Vagina (tissue), 2 donors: Measurements from ENCODE around the gene TFCP2L1. TPM values are rescaled to one million over a fixed set of nuclear protein-coding genes. Genes with fewer than 3 reads are reported as not detected.

Experiments used
- DNase-seq, 2 donors: peaks; one replicate each; pipeline ENCODE4 v3.0.0-alpha.2; 2017; ENCODE audit errors: extremely low spot score in 2 of 2
- H3K27ac ChIP-seq: fragments of 200-600 bp; sonication (generic); one replicate; pipeline ENCODE4 v1.5.1; 2019
- H3K27me3 ChIP-seq: fragments of 200-600 bp; sonication (generic); one replicate; pipeline ENCODE4 v1.5.1; 2019
- H3K36me3 ChIP-seq, 2 donors: fragments of 200-600 bp; sonication (generic); one replicate each; pipeline ENCODE4 v1.5.1; 2017 to 2019
- H3K4me1 ChIP-seq: fragments of 200-600 bp; sonication (generic); one replicate; pipeline ENCODE4 v1.5.1; 2019
- H3K4me3 ChIP-seq, 2 donors: fragments of 200-600 bp; sonication (generic); 1 replicate in 1 of 2; 2 replicates in 1 of 2; pipeline ENCODE4 v1.5.1; 2016 to 2019
- H3K9me3 ChIP-seq: fragments of 200-600 bp; sonication (generic); one replicate; pipeline ENCODE4 v1.5.1; 2019
- POLR2A ChIP-seq, 2 donors: fragments of 450-650 bp; IDR thresholded peaks; one replicate each; pipeline ENCODE4 v1.6.1; 2017; ENCODE audit warnings: antibody characterized with exemption in 2 of 2, mild to moderate bottlenecking in 2 of 2, moderate library complexity in 2 of 2
- POLR2AphosphoS5 ChIP-seq, 2 donors: sonication (generic); formaldehyde crosslinking; IDR thresholded peaks; one replicate each; pipeline ENCODE4 v1.9.0; 2017; ENCODE audit warnings: antibody characterized with exemption in 2 of 2, mild to moderate bottlenecking in 2 of 2, low read depth in 1 of 2; ENCODE audit not compliant: insufficient read depth in 1 of 2
- intact Hi-C: fragments of 100-400 bp; cut with DNase I; formaldehyde crosslinking; loops from one replicate; pipeline ENCODE4 v1.15.1; 2023
- total RNA-seq: library from RNA; depleted of rRNA; stranded (reverse); fragments of >200 nt; gene quantifications from one replicate; pipeline ENCODE4 v1.2.3, GENCODE V29; 2016
- TF ChIP-seq, protein P1 (sequence below), 3 experiments: fragments of 450-650 bp in 2 of 3; fragments of 200-600 bp in 1 of 3; sonication (generic) in 1 of 3; IDR thresholded peaks; one replicate each; pipeline ENCODE4 v1.5.1; 2017 to 2019; ENCODE audit warnings: antibody characterized with exemption in 3 of 3, mild to moderate bottlenecking in 2 of 3, moderate library complexity in 2 of 3

TFCP2L1 gene
- total RNA-seq, 1 donor from 2014 or later, result 32.7 TPM

DNA sequence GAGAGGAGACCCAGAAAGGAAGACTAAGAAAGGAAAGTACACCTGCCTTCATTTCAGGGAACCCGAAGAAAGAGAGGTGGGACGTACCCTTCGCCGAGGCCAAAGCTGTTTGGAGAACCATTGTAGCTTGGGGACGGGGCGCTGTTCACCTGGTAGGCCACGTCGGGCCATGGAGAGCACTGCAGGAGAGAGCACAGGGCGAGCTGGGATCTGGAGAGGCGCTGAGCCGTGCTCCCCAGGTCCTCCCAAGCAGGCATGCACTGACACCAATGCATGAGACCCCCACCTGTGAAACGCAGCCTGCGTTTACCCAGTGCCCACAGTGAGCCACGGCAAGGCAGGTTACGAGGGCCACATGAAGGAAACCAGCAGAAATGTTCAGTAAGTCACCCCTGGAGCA, 45.5 kb downstream of the TFCP2L1 start:
- Histone ChIP-seq H3K4me3 (no peak overlapping the region), H3K9me3 (no peaks in the 10 kb centered on the region), H3K27ac (no peak overlapping the region), H3K4me1 (no peaks in the 10 kb centered on the region), H3K36me3 (no peaks in the 10 kb centered on the region), H3K27me3 (no peaks in the 10 kb centered on the region)
- DNase-seq, result no peak
- TF ChIP-seq, protein P1, sequence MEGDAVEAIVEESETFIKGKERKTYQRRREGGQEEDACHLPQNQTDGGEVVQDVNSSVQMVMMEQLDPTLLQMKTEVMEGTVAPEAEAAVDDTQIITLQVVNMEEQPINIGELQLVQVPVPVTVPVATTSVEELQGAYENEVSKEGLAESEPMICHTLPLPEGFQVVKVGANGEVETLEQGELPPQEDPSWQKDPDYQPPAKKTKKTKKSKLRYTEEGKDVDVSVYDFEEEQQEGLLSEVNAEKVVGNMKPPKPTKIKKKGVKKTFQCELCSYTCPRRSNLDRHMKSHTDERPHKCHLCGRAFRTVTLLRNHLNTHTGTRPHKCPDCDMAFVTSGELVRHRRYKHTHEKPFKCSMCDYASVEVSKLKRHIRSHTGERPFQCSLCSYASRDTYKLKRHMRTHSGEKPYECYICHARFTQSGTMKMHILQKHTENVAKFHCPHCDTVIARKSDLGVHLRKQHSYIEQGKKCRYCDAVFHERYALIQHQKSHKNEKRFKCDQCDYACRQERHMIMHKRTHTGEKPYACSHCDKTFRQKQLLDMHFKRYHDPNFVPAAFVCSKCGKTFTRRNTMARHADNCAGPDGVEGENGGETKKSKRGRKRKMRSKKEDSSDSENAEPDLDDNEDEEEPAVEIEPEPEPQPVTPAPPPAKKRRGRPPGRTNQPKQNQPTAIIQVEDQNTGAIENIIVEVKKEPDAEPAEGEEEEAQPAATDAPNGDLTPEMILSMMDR (IDR thresholded peaks at IDR 0.05), result no peak
- TF ChIP-seq POLR2AphosphoS5 (IDR thresholded peaks at IDR 0.05; ENCODE audit: insufficient read depth in 1 of 2, low read depth in 1 of 2), result no peak
- no peak for TF ChIP-seq POLR2A (IDR thresholded peaks at IDR 0.05)
- intact Hi-C loops, result no loop called here

DNA sequence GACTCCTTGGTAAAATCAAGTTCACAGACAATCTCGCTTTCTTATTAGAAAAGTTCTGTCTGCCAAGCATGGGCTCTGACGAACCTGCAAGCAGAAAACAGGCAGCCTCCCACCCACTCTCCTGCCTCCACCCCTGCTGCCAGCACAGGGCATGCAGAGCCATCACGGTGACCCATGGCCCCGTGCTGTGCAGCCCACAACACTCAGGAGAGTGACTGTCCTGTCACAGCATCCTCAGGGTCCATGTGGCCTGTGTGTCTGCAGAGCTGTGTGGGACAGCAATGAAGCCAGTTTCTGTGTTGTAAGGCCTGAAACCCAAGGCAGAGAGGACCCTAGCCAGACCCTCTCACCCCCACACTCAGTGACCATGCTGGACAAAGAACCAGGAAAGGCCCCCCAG, 46.2 kb downstream of the TFCP2L1 start:
- no peaks in the 10 kb centered on the region for H3K4me1 ChIP-seq
- no peak for DNase-seq
- H3K27me3 ChIP-seq, result no peaks in the 10 kb centered on the region
- intact Hi-C loops, result no loop called here
- no peak overlapping the region for H3K27ac ChIP-seq
- H3K36me3 ChIP-seq, result no peaks in the 10 kb centered on the region
- TF ChIP-seq POLR2AphosphoS5 (IDR thresholded peaks at IDR 0.05; ENCODE audit: insufficient read depth in 1 of 2, low read depth in 1 of 2) (no peak), POLR2A (IDR thresholded peaks at IDR 0.05) (no peak)
- TF ChIP-seq, protein P1 (IDR thresholded peaks at IDR 0.05), result no peak
- H3K9me3 ChIP-seq, result no peaks in the 10 kb centered on the region
- no peak overlapping the region for H3K4me3 ChIP-seq

DNA sequence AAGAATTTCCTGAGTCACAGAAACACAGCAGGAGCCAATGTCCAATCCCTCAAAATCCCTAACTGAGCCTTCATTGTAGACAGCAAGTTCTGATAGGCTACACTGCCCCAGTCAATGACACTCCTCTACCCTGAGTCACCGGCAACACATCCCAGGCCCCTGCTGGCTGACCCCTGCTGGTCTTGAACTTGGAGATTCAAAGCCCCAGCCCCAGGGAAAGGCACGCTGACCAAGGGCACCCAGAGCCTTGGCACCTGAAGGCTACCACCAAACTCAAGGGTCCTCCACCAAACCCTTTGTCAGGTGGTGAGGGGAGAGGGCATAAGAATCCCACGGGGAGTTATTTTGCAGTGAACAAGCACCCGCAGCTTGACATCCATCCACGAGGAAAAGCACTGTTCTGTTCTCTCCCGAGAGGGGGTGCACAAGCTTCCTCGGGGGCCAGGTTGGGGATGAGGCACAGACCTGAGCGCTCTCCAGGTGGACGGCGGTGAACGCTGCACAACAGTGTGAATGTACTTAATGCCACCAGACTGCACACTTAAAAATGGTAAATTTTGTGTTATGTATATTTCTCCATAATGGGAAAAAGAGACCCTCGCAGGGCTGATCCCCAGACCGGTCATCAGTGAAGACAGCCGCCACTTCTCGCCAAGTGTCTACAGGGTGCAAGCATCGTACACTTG, 46.9 kb downstream of the TFCP2L1 start:
- intact Hi-C loops, result no loop called here
- no peak for DNase-seq
- Histone ChIP-seq H3K27ac (no peak overlapping the region), H3K27me3 (no peaks in the 10 kb centered on the region), H3K4me1 (no peaks in the 10 kb centered on the region), H3K9me3 (no peaks in the 10 kb centered on the region), H3K4me3 (no peak overlapping the region), H3K36me3 (no peaks in the 10 kb centered on the region)
- no peak for TF ChIP-seq POLR2AphosphoS5 (IDR thresholded peaks at IDR 0.05; ENCODE audit: insufficient read depth in 1 of 2, low read depth in 1 of 2)

DNA sequence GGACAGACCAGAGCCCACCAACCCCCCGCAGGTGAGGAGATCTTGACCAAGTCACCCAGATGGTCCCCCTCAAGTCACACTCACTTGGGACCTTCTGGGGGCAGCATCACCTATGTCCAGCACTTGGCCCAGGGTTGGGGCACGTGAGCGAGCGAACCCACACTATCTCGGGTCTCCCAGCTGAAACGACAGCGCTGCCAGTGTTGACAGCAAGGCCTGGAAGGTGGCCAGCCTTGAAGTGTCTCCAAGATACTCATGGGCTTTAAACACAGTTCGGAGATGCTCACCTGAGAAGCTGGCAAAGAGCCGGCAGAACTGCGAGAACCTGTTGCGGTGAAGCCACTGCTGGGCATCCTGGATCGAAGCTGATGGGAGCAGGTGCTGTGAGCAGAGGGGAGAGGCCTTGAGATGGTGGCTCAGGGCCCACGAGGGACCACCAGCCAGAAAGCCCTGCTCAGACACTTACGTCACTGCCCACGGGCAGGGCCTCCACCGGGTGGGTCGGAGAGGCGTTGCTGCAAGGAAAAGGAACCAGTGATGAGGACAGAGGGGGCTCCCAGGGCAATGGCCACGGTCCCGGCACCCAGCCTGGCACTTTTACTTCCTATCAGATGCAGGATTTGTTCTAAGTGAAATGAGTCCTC, 47.5 kb downstream of the TFCP2L1 start:
- Histone ChIP-seq H3K4me1 (no peaks in the 10 kb centered on the region), H3K4me3 (no peak overlapping the region), H3K27ac (no peak overlapping the region), H3K9me3 (no peaks in the 10 kb centered on the region), H3K27me3 (no peaks in the 10 kb centered on the region), H3K36me3 (no peaks in the 10 kb centered on the region)
- intact Hi-C loops, result no loop called here
- no peak for TF ChIP-seq POLR2AphosphoS5 (IDR thresholded peaks at IDR 0.05; ENCODE audit: insufficient read depth in 1 of 2, low read depth in 1 of 2)
- TF ChIP-seq, protein P1 (IDR thresholded peaks at IDR 0.05), result no peak
- no peak for TF ChIP-seq POLR2A (IDR thresholded peaks at IDR 0.05)
- DNase-seq, result no peak

DNA sequence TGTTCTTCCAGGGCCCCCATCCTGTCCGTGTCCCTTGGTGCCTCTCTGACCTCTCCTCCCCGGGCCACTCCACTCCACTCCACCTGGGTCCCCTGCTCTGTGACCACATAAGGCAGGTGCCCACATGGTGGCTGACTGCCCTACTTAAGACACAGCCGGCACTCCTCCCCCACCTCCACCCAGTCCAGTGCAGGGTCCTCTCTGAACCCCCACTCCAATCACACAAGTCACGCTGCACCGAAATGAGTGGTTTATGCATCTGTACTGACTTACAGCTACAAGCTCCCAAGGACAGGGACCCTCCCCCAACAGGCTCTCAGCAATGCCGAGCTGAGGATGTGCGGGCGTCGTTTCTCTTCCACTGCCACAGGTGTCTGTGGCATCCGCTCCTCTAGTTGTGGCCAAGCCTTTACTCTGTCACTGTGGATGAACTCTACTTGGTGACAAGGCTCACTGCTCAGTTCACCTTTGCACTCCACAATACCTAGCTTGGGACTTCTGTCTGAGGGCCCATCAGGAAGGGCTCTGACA, 48.3 kb downstream of the TFCP2L1 start:
- H3K27me3 ChIP-seq, result no peaks in the 10 kb centered on the region

More for the DNA sequence above, 48.3 kb downstream of the TFCP2L1 start:
- no peak for DNase-seq
- intact Hi-C loops, result no loop called here
- Histone ChIP-seq H3K27ac (no peak overlapping the region), H3K9me3 (no peaks in the 10 kb centered on the region), H3K36me3 (no peaks in the 10 kb centered on the region), H3K4me1 (no peaks in the 10 kb centered on the region), H3K4me3 (no peak overlapping the region)
- TF ChIP-seq POLR2AphosphoS5 (IDR thresholded peaks at IDR 0.05; ENCODE audit: insufficient read depth in 1 of 2, low read depth in 1 of 2) (no peak), POLR2A (IDR thresholded peaks at IDR 0.05) (no peak)
- TF ChIP-seq, protein P1 (IDR thresholded peaks at IDR 0.05), result no peak
